Measurements from ENCODE around the gene CENATAC. TPM values are rescaled to one million over a fixed set of nuclear protein-coding genes. Genes with fewer than 3 reads are reported as not detected.

The CENATAC gene, protein sequence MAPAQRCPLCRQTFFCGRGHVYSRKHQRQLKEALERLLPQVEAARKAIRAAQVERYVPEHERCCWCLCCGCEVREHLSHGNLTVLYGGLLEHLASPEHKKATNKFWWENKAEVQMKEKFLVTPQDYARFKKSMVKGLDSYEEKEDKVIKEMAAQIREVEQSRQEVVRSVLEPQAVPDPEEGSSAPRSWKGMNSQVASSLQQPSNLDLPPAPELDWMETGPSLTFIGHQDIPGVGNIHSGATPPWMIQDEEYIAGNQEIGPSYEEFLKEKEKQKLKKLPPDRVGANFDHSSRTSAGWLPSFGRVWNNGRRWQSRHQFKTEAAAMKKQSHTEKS
- total RNA-seq: 8.9 and 9.3 TPM in 2 replicates

DNA sequence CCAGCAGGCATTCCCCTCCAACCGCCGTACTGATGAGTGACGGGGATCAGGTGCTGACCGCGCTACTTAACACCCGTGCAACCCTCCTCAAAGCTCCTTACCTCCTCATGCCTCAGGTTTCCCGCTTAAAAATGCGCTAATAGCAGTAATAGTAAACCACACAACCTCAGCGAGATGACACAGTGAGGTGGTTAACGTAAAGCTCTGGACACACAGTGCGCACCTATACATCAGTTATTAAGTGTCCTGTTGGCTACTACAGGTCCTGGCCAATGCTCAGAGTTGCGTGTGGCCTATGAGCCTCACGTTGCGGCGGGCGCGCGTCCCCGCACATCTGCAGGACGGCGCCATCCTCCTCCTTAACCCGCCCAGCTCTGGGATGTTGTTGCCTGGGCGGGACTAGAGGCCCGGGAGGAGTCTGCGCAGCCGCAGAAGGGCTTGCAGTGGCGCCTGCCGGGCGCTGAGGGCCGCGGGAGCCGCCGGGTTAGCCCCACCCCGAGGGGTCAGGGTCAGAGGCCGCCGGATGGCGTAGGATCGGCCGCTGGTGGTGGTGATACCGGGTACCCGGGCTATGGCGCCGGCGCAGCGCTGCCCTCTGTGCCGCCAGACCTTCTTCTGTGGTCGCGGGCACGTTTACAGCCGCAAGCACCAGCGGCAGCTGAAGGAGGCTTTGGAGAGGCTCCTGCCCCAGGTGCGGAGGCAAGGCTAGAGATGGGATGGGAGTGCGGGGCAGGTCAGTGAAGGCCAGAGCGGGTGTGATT is at the start of gene CENATAC:
TSS of gene CENATAC (plus strand) at position 512 of the 761 bp plus-strand sequence. CDS start at position 572, 60 bp downstream.

DNA sequence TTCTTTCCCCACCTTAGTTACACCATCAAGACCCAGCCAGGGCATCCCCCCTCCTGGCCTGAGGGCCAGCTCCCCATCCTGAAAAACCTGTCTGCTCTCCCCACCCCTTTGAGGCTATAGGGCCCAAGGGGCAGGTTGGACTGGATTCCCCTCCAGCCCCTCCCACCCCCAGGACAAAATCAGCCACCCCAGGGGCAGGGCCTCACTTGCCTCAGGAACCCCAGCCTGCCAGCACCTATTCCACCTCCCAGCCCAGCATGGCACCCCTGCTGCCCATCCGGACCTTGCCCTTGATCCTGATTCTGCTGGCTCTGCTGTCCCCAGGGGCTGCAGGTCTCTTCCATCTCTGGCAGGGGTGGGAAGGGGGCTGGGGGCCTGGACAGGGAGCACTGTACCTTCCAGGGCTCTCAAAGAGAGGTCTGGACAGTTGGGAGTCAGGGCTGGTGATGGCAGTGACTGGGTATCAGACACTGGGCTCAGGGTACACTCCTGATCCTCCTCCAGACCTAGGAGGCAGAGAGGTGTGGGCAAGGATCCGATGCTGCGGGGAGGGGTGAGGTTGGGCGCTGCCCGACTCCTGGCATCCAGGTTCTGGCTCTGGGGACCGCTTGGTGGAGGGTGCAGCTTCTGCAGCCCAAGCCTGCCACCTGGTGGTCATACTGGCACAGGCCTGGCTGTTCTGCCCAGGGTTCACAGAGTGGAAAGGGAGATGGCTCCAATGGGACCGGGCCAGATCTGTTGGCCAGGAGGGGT is 41.7 kb upstream of the CENATAC start, which contains the start of gene UPK2:
TSS of gene UPK2 (plus strand) at position 205 of the 753 bp plus-strand sequence. CDS start at position 258, 53 bp downstream.

DNA sequence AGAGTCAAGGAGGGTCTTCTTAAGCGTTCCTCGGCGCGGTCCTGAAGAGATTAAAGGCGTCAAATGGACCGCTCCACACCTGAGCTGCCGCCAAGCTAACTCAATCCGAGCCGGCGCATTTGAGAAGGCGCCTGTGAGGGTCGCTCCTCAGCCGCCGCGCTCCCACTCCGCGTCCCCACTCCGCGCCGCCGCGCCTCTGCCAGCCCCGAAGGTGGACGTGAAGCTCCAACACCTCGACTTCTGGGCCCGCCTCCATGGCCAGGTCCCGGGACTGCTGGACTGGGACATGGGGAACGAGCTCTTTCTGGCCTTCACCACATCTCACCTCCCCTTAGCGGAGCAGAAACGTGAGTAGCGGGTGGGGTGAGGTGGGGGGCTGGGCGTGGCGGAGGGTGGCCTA is 26.3 kb upstream of the CENATAC start, which contains the start of gene FOXR1:
TSS of gene FOXR1 (plus strand) at position 116 of the 400 bp plus-strand sequence. CDS start at position 287, 171 bp downstream.

DNA sequence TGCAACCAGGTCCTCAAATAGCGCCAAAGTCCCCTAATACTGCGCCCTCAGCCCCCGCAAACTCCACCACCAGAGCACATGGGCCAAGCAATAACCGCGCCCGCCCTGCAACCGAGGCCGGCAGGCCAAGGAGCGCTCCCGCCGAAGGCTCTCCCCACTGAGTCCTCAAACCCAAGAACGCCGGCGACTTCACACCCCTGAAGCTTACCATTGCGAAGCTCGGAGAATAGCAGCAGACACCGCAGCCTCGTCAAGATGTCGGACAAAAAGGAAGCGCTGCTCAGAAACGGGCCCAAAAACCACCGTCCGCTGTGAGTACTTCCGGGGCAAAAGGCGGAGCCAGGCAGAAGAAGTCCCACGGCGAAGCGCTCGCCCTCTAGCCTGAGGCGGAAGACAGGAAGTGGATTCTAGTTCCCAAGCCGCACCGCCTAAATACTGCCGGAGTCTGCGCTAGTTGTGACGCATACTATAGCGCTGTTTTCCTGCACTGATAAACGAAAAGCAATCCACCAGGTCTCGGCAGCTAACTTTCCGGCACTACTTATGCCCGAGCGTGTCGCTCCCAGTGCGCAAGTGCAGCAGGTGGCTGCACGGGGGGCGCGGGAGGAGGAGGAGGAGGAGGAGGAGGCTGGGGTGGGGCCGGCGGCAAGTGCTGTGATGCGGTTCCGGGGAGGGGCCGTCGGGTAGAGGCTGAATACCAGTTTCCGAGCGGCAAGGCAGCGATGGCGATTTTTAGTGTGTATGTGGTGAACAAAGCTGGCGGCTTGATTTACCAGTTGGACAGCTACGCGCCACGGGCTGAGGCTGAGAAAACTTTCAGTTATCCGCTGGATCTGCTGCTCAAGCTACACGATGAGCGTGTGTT is 20.4 kb downstream of the CENATAC start, which contains the start of the genes RPS25 and TRAPPC4:
TSS of gene RPS25 (minus strand) at position 270 of the 865 bp plus-strand sequence. CDS start at position 211, 59 bp downstream.
TSS of gene TRAPPC4 (plus strand) at position 693 of the 865 bp plus-strand sequence. CDS start at position 723, 30 bp downstream.

DNA sequence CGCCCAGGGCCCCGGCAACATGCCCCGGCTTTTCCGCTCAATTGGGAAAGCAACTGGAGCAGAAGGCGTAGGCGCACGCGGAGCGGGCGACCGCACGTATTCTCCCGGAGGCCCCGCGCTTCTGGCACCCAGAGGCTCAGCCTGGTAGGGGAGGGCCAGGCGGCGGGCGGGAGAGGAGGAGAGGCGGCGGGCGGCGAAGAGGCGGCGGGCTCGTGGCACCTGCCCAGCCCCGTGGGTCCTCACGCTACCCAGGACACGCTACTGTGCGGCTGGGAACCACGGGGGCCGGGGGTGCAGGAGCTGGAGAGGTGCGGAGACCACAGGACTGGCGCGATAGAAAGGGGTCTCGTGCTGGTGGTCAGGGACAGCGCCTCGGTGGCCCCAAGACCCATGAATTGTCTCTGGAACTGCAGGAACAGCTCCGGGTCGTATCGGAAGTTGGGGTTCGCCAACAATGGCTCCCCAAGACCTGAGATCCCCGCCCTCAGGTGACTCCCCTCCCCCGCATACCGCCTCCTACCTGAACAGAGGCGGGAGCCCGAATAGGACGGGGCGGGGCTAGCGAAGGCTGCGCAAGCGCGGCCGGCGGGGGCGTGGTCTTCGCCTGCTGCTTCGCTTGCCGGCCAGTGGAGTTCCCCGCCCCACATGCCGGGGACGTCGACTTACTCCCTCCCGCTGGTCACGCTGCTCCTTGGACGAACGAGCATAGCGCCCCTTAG is 32.5 kb downstream of the CENATAC start, which contains the start of gene SLC37A4:
TSS of gene SLC37A4 (minus strand) at position 549 of the 719 bp plus-strand sequence.

DNA sequence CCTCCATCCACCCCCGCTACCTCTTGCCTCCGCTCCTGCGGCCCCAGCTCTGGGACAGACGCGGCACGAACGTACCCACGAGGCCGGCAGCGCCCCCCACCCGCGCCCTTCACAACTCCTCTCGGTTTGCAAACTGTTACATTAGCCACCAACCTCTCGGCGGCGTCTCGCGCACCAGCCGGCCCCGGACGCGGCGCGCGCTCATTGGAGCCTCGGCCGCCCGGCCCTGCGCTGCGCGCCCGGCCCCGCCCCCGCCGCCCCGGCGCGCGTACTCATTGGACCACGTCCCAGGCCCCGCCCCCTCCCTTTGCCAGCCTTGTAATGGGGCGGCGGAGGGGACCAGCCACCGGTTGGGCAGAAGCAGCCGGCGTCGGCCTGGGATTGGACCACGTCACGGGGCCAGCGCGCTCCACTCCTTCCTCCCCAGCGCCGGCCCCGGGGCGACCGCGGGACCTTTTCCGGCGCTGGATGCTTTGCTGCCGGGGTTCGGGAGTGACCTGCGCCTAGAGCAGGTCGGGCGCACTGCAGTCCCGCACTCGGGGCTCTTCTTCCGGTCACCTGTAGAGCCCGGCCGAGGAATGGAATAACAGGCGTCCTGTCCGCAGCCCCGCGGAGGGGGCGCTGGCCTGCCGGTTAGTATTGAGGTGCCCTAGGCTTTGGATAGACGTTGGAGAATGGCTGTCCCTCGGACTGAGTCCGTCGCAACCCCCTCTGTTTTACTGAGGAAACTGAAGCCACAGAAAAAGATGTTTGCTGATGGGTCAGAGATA is 59.2 kb downstream of the CENATAC start, which contains the start of gene HYOU1:
TSS of gene HYOU1 (minus strand) at position 206 of the 770 bp plus-strand sequence. CDS start 1,045 bp downstream, outside the sequence.

Other genes starting within 250 kb of the CENATAC start
- gene DDX6, start 207.0 kb upstream of the CENATAC start, total RNA-seq: 93.7 and 128 TPM in 2 replicates
- gene CXCR5, start 114.2 kb upstream of the CENATAC start, total RNA-seq: not detected in 2 replicates
- 5.1 and 5.5 TPM in 2 replicates for gene BCL9L, start 72.2 kb upstream of the CENATAC start, total RNA-seq
- gene UPK2, start 41.8 kb upstream of the CENATAC start, total RNA-seq: not detected in 2 replicates
- gene FOXR1, start 26.4 kb upstream of the CENATAC start, total RNA-seq: not detected in 2 replicates
- 631 and 888 TPM in 2 replicates for gene RPS25, start 20.2 kb downstream of the CENATAC start, total RNA-seq
- gene TRAPPC4, start 20.6 kb downstream of the CENATAC start, total RNA-seq: 66.1 and 89.7 TPM in 2 replicates
- gene SLC37A4, start 32.7 kb downstream of the CENATAC start, total RNA-seq: 13.2 and 13.8 TPM in 2 replicates
- 199 and 221 TPM in 2 replicates for gene HYOU1, start 59.1 kb downstream of the CENATAC start, total RNA-seq
- 27.8 and 30.6 TPM in 2 replicates for gene VPS11, start 69.7 kb downstream of the CENATAC start, total RNA-seq
- 3.3 and 4.0 TPM in 2 replicates for gene HMBS, start 86.7 kb downstream of the CENATAC start, total RNA-seq
- gene DPAGT1, start 103.7 kb downstream of the CENATAC start, total RNA-seq: 12.7 and 13.8 TPM in 2 replicates
- 2.4 and 3.6 TPM in 2 replicates for gene C2CD2L, start 109.2 kb downstream of the CENATAC start, total RNA-seq
- gene HINFP, start 123.4 kb downstream of the CENATAC start, total RNA-seq: 13.4 and 14.2 TPM in 2 replicates
- under 0.01 TPM in 2 replicates for gene ABCG4, start 150.9 kb downstream of the CENATAC start, total RNA-seq
- gene NLRX1, start 170.6 kb downstream of the CENATAC start, total RNA-seq: 9.5 and 11.1 TPM in 2 replicates
- gene NHERF4, start 187.3 kb downstream of the CENATAC start, total RNA-seq: 0.17 TPM in 1 of 2 replicates, not detected in the other
- 8.1 and 8.8 TPM in 2 replicates for gene CBL, start 208.2 kb downstream of the CENATAC start, total RNA-seq